NCI-H1930 (cell line): Measurements from ENCODE around the gene RAB3D.

ENCODE experiments used
- DNase-seq, 2 experiments: peaks; one replicate each; lab custom pipeline; 2025; lab: John Stamatoyannopoulos, UW

Gene RAB3D

GRCh38 chr19:11295180-11295579 lies 44.3 kb downstream of the RAB3D start:
- no peak for DNase-seq

- DNase-seq = peak; percentile 61 to 66
Observed at GRCh38 chr19:11293433-11294389, 45.7 kb downstream of the RAB3D start.

- DNase-seq = no peak
Observed at GRCh38 chr19:11291991-11292390, 47.5 kb downstream of the RAB3D start.

DNA sequence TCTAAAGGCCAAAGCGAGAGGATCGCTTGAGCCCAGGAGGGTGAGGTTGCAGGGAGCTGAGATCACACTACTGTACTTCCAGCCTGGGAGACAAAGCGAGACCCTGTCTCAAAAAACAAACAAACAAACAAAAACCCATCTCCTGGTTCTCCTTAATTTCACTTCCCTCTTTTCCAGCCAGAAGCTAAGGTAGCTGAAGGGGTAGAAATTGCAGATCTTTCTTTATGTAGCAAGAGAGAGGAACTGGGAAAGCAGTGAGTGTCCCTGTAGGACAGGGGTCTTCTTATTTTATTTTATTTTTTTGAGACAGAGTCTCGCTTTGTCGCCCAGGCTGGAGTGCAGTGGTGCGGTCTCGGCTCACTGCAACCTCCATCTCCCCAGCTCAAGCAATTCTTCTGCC lies 48.0 kb downstream of the RAB3D start:
- no peak for DNase-seq

GRCh38 chr19:11290256-11290655 lies 49.2 kb downstream of the RAB3D start:
- no peak for DNase-seq

- no peak for DNase-seq
Observed at GRCh38 chr19:11288349-11288748, 51.1 kb downstream of the RAB3D start.

GRCh38 chr19:11286312-11286974 lies 53.0 kb downstream of the RAB3D start:
- DNase-seq = no peak

DNA sequence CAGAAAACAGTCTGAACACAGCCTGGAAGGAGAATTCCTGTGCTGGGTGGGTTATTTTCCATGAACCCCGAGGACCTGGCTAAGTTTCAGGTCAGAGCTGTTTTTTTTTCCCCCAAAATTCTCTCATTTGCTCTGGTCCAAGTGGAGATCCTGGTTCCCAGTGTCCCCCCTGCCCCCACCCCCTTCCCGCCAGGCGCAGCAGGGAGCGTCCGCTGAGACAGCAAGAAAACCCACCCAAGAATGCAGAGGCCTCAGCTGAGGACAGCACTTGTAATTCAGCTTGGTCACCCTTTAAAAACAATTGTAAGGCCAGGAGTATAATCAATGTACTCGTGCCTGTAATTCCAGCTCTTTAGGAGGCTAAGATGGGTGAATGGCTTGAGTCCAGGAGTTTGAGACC lies 54.9 kb downstream of the RAB3D start:
- DNase-seq = no peak

GRCh38 chr19:11281356-11282049 lies 58.0 kb downstream of the RAB3D start:
- no peak for DNase-seq

- no peak for DNase-seq
Observed at GRCh38 chr19:11279505-11280236, 59.8 kb downstream of the RAB3D start.

- no peak for DNase-seq
Observed at GRCh38 chr19:11278670-11279069, 60.8 kb downstream of the RAB3D start.

GRCh38 chr19:11274533-11275086 lies 64.8 kb downstream of the RAB3D start:
- no peak for DNase-seq

- no peak for DNase-seq
Observed at GRCh38 chr19:11273989-11274388, 65.5 kb downstream of the RAB3D start.

DNA sequence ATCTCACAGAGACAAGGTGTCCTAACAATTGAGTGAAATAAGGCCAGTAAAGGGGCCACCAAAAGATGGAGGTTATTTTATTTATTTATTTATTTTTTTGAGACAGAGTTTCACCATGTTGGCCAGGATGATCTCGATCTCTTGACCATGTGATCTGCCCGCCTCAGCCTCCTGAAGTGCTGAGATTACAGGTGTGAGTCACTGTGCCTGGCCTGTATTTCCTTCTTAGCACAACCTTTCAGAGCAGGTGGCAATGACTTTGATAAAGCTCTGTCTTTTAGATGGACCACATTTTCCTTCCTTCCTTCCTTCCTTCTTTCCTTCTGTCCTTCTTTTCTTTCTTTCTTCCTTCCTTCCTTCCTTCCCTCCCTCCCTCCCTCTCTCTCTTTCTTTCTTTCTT lies 66.2 kb downstream of the RAB3D start:
- DNase-seq = no peak
